Parathyroid adenoma (tissue), 2 donors: ENCODE measurements around the gene MAGI2.

Experiments used
- H2AFZ ChIP-seq: fragments of 300-600 bp; sonication (generic); one replicate; pipeline ENCODE4 v1.7.0; 2017; ENCODE audit warnings: antibody characterized with exemption, mild to moderate bottlenecking
- H3K27ac ChIP-seq: fragments of 300-600 bp; sonication (generic); one replicate; pipeline ENCODE4 v1.7.0; 2017
- H3K27me3 ChIP-seq: fragments of 300-600 bp; sonication (generic); one replicate; pipeline ENCODE4 v1.7.0; 2017; ENCODE audit warnings: low read length; ENCODE audit not compliant: control insufficient read depth, insufficient read depth
- H3K36me3 ChIP-seq: fragments of 300-600 bp; sonication (generic); one replicate; pipeline ENCODE4 v1.7.0; 2017; ENCODE audit warnings: low read length; ENCODE audit not compliant: control insufficient read depth, insufficient read depth
- H3K4me1 ChIP-seq: fragments of 300-600 bp; sonication (generic); one replicate; pipeline ENCODE4 v1.7.0; 2017; ENCODE audit warnings: control low read depth
- H3K4me2 ChIP-seq: fragments of 300-600 bp; sonication (generic); one replicate; pipeline ENCODE4 v1.7.0; 2017; ENCODE audit warnings: low read length
- H3K4me3 ChIP-seq: fragments of 300-600 bp; sonication (generic); one replicate; pipeline ENCODE4 v1.7.0; 2017; ENCODE audit warnings: low read depth, low read length
- H3K79me2 ChIP-seq: fragments of 300-600 bp; sonication (generic); one replicate; pipeline ENCODE4 v1.7.0; 2017; ENCODE audit warnings: control low read depth
- H3K9ac ChIP-seq: fragments of 300-600 bp; sonication (generic); one replicate; pipeline ENCODE4 v1.7.0; 2017; ENCODE audit warnings: mild to moderate bottlenecking
- H3K9me3 ChIP-seq: fragments of 300-600 bp; sonication (generic); one replicate; pipeline ENCODE4 v1.7.0; 2017; ENCODE audit warnings: low read length; ENCODE audit not compliant: control insufficient read depth
- TF ChIP-seq, protein P1 (sequence below): fragments of 300-600 bp; sonication (generic); IDR thresholded peaks from one replicate; pipeline ENCODE4 v1.7.0; 2017; ENCODE audit warnings: antibody characterized with exemption, mild to moderate bottlenecking
- donor health status: primary hyperparathyroidism.

MAGI2 gene

DNA sequence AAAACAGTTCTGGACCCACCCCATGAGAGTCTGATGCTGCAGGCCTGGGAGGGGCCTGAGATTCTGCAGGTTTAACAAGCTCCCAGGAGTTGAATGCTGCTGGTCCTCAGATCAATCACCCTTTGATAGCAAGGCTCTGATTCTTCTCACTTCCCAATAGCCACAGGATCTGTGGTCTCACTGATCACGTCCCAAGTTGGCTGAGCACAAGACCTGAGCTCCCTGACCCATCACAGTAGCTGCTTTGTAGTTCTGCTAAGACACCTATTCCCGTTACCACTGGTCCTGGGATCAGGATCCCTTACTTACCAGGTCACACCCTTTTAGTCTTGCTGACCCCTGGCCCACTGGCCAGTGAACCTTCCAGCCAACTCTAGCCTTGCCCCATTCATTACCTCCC lies 1282.1 kb downstream of the MAGI2 start:
- Histone ChIP-seq H3K4me2 (no peak overlapping the region), H3K27me3 (no peaks in the 10 kb centered on the region), H2AFZ (no peak overlapping the region), H3K36me3 (no peaks in the 10 kb centered on the region), H3K27ac (no peak overlapping the region), H3K4me1 (no peaks in the 10 kb centered on the region), H3K4me3 (no peak overlapping the region), H3K9ac (no peak overlapping the region), H3K9me3 (no peaks in the 10 kb centered on the region), H3K79me2 (no peaks in the 10 kb centered on the region)
- TF ChIP-seq, protein P1, sequence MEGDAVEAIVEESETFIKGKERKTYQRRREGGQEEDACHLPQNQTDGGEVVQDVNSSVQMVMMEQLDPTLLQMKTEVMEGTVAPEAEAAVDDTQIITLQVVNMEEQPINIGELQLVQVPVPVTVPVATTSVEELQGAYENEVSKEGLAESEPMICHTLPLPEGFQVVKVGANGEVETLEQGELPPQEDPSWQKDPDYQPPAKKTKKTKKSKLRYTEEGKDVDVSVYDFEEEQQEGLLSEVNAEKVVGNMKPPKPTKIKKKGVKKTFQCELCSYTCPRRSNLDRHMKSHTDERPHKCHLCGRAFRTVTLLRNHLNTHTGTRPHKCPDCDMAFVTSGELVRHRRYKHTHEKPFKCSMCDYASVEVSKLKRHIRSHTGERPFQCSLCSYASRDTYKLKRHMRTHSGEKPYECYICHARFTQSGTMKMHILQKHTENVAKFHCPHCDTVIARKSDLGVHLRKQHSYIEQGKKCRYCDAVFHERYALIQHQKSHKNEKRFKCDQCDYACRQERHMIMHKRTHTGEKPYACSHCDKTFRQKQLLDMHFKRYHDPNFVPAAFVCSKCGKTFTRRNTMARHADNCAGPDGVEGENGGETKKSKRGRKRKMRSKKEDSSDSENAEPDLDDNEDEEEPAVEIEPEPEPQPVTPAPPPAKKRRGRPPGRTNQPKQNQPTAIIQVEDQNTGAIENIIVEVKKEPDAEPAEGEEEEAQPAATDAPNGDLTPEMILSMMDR, result no peak

DNA sequence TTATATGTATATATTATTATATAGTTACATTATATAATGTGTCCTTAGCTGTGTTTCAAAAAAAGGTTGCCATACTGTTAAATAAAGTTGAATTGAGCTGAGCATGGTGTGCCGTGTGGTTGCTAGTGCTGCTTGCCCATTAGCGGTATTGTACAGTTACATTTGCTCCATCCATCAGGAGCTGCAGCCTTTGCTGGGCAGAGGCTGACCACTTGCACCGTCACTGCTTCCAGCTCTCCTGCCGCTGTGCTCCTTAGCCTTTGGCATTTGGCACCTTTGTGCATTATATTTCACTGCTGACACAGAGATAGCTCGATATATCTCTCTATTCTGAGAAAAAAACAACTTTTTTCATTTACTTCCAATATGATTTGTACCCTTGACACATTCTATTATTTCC lies 1282.7 kb downstream of the MAGI2 start:
- H3K4me1 ChIP-seq, result no peaks in the 10 kb centered on the region
- H3K9me3 ChIP-seq, result no peaks in the 10 kb centered on the region
- H2AFZ ChIP-seq, result no peak overlapping the region
- no peaks in the 10 kb centered on the region for H3K36me3 ChIP-seq
- H3K4me2 ChIP-seq, result no peak overlapping the region
- H3K9ac ChIP-seq, result no peak overlapping the region
- no peak overlapping the region for H3K4me3 ChIP-seq
- H3K79me2 ChIP-seq, result no peaks in the 10 kb centered on the region
- TF ChIP-seq, protein P1, result no peak
- H3K27ac ChIP-seq, result no peak overlapping the region
- H3K27me3 ChIP-seq, result no peaks in the 10 kb centered on the region

DNA sequence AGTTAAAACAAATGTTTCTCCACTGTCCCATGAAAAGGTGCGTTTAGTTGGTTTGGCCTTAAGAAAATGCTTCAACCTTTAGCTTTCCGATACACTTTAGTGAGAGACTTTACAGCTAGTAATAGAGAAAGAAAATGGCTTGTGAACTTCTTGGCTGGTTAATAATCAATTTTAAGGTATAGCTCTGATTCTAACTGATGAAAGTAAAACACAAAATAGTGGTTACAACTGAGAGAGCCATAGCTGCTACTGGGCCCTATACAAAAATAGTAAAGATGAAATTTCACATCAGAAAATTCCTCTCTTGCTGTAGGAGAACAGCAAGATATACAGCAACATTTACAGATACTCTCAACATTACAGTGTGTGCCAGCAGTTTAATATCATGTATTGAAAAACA lies 1283.5 kb downstream of the MAGI2 start:
- H3K9me3 ChIP-seq, result no peaks in the 10 kb centered on the region
- H3K27ac ChIP-seq, result no peak overlapping the region
- H3K4me3 ChIP-seq, result no peak overlapping the region
- no peak overlapping the region for H3K9ac ChIP-seq
- H3K4me1 ChIP-seq, result no peaks in the 10 kb centered on the region
- no peaks in the 10 kb centered on the region for H3K36me3 ChIP-seq
- TF ChIP-seq, protein P1, result no peak
- no peak overlapping the region for H3K4me2 ChIP-seq
- no peaks in the 10 kb centered on the region for H3K27me3 ChIP-seq
- no peaks in the 10 kb centered on the region for H3K79me2 ChIP-seq
- no peak overlapping the region for H2AFZ ChIP-seq

DNA sequence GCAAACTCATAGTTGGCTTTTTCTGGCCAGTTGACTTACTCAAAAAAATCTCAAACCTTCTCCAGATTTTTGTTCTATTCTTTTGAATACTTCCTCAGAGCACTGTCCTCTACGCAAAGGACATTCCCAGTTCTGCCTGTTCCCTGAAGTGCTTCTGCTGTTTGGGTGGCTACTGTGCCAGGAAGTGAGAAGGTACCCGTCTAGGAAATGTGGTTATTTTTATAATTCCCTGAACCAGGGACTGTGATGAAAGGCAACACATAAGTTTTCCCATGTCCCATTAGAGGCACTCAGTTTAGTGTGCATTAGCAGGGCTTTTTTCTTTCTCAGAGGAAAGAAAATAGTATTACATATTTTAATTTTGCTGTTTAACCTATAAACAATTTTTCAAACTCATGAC lies 1284.6 kb downstream of the MAGI2 start:
- Histone ChIP-seq H3K27ac (no peak overlapping the region), H2AFZ (no peak overlapping the region), H3K4me3 (no peak overlapping the region), H3K4me2 (no peak overlapping the region), H3K79me2 (no peaks in the 10 kb centered on the region), H3K36me3 (no peaks in the 10 kb centered on the region), H3K9ac (no peak overlapping the region), H3K9me3 (no peaks in the 10 kb centered on the region), H3K4me1 (no peaks in the 10 kb centered on the region), H3K27me3 (no peaks in the 10 kb centered on the region)
- TF ChIP-seq, protein P1, result no peak

DNA sequence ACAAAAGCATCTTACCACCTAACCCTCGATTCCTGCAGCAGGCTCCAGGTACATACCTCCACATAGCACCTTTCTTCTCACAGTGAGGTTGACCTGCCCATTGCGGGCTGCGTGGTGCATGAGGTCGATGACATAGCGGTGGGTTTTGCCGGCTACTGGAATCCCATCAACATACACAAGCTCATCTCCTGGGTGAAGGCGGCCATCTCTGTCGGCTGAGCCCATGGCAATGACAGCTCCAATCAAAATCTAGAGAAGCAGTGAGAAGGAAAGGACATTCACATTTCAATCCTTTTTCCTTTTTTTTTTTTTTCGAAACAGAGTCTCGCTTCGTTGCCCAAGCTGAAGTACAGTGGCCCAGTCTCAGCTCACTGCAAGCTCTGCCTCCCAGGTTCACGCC lies 1285.6 kb downstream of the MAGI2 start:
- Histone ChIP-seq H3K36me3 (no peaks in the 10 kb centered on the region), H3K79me2 (no peaks in the 10 kb centered on the region), H3K9ac (no peak overlapping the region), H3K27ac (no peak overlapping the region), H3K9me3 (no peaks in the 10 kb centered on the region), H3K4me2 (no peak overlapping the region), H3K4me3 (no peak overlapping the region), H3K27me3 (no peaks in the 10 kb centered on the region), H2AFZ (no peak overlapping the region), H3K4me1 (no peaks in the 10 kb centered on the region)
- TF ChIP-seq, protein P1, result no peak
